HG03135 (cell line): ENCODE results near the gene CERS4.
A peak's percentile ranks its signal among the peaks of the same experiment; 100 is the strongest.
"Not testable (repeated sequence)": the region's sequence is repeated elsewhere in the genome, so short reads cannot be mapped to it uniquely, and the experiment has no call there.

ENCODE experiments used
- ATAC-seq: cut with Tn5 transposase; IDR thresholded peaks from one replicate; pipeline ENCODE4 v1.9.1; 2021; ENCODE audit warnings: mild to moderate bottlenecking, moderate library complexity; ENCODE audit not compliant: unreplicated experiment

The CERS4 gene

GRCh38 chr19:8261347-8261746 lies 52.2 kb downstream of the CERS4 start:
- ATAC-seq, result no peak

- no peak for ATAC-seq
Observed at GRCh38 chr19:8261881-8262280, 52.7 kb downstream of the CERS4 start.

- no peak for ATAC-seq
Observed at GRCh38 chr19:8262431-8262830, 53.3 kb downstream of the CERS4 start.

DNA sequence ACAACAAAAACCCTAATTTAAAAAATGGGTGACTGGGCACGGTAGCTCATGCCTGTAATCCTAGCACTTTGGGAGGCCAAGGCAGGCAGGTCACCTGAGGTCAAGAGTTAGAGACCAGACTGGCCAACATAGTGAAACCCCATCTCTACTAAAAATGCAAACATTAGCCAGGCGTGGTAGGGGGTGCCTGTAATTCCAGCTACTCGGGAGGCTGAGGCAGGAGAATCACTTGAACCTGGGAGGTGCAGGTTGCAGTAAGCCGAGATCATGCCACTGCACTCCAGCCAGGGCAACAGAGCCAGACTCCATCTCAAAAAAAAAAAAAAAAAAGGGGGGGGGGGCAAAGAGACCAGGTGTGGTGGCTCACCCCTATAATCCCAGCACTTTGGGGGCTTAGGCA lies 55.1 kb downstream of the CERS4 start:
- not testable (repeated sequence) for ATAC-seq

DNA sequence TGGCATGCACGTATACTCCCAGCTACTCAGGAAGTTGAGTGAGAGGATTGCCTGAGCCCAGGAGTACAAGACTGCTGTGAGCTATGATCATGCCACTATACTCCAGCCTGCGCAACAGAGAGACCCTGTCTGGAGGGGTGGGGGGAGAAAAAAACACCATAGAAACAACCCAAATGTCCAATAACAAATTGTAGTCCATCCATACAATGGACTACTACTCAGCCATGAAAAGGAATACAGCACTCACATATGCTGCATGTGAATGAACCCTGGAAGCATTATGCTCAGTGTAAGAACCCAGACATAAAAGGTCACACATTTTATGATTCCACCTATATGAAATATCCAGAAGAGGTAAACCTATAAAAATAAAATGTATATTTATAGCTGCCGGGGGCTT lies 56.7 kb downstream of the CERS4 start:
- no peak for ATAC-seq

DNA sequence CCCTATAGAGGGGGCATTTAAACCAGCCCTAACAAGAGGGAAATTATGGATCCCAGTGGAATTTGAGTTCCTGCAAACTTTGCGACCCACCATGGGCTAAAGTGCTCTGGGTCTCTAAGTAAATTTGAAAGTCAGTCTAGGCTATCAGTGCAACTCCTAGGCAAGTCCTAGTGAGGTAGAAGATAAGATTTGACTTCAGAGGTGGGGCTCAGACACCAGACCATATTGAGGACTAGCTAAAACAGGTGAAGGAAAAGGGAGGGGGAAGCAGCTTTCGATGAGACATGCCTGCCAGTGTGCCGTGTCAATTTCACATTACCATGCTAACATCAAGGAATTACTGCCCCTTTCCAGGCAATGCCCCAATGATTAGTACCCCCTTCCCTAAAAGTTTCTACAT lies 60.6 kb downstream of the CERS4 start:
- ATAC-seq, result no peak

DNA sequence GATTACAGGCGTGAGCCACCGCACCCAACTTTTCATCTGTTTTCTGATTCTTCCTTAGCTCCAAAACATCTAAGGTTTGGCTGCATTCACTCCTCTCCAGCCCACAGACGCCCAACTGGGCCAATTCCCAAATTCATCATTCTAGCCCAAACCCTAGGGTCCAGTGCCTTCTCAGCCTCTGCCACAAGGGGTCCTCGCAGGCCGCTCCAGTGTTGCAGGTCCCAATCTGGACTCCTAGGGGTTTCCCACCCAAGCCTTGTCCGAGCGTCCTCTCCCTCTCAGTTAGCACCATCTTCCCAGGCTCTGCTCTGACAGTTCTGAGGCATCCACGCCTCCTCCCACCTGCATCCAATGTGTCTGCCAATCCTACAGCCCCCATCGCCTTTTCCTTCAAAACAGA lies 67.3 kb downstream of the CERS4 start:
- not testable (repeated sequence) for ATAC-seq

DNA sequence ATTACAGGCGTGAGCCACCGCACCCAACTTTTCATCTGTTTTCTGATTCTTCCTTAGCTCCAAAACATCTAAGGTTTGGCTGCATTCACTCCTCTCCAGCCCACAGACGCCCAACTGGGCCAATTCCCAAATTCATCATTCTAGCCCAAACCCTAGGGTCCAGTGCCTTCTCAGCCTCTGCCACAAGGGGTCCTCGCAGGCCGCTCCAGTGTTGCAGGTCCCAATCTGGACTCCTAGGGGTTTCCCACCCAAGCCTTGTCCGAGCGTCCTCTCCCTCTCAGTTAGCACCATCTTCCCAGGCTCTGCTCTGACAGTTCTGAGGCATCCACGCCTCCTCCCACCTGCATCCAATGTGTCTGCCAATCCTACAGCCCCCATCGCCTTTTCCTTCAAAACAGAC lies 82.2 kb downstream of the CERS4 start:
- ATAC-seq, result not testable (repeated sequence)

DNA sequence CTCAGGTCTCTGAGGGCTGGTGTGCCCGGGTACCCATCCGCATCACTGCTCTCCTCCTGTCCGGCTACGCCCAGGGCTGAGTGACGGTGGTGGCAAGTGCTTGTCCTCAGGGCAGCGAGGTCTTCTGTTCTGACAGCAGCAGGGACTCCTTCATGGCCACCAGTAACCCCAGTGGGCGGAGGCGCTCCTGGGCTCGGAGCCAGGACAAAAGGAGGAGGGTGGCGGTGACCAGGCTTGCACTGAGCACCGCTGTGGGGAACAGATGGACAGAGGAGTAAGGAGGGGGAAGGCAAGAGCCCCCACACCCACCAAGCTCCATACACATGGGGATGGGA lies 93.2 kb downstream of the CERS4 start:
- no peak for ATAC-seq

GRCh38 chr19:8302734-8303133 lies 93.6 kb downstream of the CERS4 start:
- no peak for ATAC-seq

- ATAC-seq, result no peak
Observed at GRCh38 chr19:8304841-8305621, 95.9 kb downstream of the CERS4 start.

GRCh38 chr19:8305798-8306197 lies 96.6 kb downstream of the CERS4 start:
- ATAC-seq, result no peak

GRCh38 chr19:8306235-8307054 lies 97.3 kb downstream of the CERS4 start:
- ATAC-seq, result no peak

DNA sequence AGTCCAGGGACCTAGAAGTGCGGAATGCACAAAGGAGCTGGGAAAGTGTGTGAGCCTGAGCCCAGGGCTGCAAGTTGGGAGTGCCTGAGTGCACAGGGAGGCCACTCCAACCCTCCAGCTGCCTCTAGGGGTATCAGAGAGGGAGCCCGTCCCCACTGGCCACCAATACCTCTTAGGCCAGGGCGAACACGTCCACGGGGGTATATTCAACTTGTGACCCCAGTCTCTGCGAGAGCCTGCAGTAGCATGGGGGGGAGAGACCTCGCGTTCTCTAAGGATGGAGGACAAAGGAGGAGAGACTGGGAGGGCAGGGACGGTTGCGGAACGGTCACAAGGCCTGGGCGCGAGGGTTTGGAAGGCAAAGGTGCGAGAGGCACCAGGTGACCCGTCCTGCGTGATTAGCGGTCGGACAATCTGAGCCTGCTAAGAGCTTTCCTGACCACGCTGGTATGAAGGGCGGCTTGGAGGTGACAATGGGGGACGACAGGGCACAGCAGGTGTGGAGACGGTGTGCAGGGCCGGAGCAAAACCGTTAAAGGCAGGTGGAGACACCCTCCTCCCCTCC lies 98.3 kb downstream of the CERS4 start:
- ATAC-seq, result no peak

GRCh38 chr19:8307965-8308866 lies 99.0 kb downstream of the CERS4 start, which contains the start of gene CD320:
CD320 (minus strand) TSS chr19:8308358; CDS start chr19:8308290, 68 bp downstream.
- peak; percentile 71 for ATAC-seq

GRCh38 chr19:8308891-8309291 lies 99.7 kb downstream of the CERS4 start:
- ATAC-seq, result no peak

GRCh38 chr19:8310342-8311055 lies 101.3 kb downstream of the CERS4 start:
- ATAC-seq, result no peak

- no peak for ATAC-seq
Observed at GRCh38 chr19:8311461-8312260, 102.5 kb downstream of the CERS4 start.
